ENCODE data around the gene TRIM38.
"Not testable (repeated sequence)": the region's sequence is repeated elsewhere in the genome, so short reads cannot be mapped to it uniquely, and the experiment has no call there.

TRIM38 gene

DNA sequence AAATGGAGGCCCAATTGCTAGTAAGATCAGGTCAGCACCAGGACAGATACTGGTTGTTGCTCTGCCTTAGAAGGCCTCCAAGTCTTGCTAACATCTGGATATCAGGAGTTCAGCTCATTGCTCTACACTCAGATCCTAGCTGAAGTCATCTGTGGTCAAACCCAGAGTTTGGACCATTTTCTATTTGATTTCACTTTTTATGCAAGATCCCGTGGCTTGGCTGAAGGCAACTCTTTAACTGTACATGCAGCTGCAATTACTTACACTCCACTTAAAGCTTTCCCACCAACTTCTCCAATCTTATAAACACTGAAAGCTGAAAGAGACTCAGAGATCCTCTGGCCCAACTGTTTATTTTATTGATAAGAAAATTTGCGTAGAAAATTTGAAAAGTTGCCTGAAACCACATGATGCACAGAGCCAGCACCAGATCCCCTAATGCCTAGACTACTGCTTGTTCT is 34.8 kb upstream of the TRIM38 start:
- TF ChIP-seq, protein P1, sequence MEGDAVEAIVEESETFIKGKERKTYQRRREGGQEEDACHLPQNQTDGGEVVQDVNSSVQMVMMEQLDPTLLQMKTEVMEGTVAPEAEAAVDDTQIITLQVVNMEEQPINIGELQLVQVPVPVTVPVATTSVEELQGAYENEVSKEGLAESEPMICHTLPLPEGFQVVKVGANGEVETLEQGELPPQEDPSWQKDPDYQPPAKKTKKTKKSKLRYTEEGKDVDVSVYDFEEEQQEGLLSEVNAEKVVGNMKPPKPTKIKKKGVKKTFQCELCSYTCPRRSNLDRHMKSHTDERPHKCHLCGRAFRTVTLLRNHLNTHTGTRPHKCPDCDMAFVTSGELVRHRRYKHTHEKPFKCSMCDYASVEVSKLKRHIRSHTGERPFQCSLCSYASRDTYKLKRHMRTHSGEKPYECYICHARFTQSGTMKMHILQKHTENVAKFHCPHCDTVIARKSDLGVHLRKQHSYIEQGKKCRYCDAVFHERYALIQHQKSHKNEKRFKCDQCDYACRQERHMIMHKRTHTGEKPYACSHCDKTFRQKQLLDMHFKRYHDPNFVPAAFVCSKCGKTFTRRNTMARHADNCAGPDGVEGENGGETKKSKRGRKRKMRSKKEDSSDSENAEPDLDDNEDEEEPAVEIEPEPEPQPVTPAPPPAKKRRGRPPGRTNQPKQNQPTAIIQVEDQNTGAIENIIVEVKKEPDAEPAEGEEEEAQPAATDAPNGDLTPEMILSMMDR (IDR thresholded peaks at IDR 0.05; ENCODE audit: borderline replicate concordance, extremely low read depth, low read length, poor library complexity, severe bottlenecking): no peak
- TF ChIP-seq EZH2 (IDR thresholded peaks at IDR 0.05; ENCODE audit: borderline replicate concordance, low read depth, low read length, severe bottlenecking): no peak
- Histone ChIP-seq H3K4me2 (ENCODE audit: insufficient read depth, low read length) (no peak overlapping the region), H3K79me2 (ENCODE audit: insufficient read depth, low read length) (no peaks in the 10 kb centered on the region), H3K27ac (ENCODE audit: low read length) (no peak overlapping the region), H3K36me3 (ENCODE audit: insufficient read depth, low read length) (no peaks in the 10 kb centered on the region), H4K20me1 (ENCODE audit: insufficient read depth, low read length) (no peaks in the 10 kb centered on the region), H3K4me1 (ENCODE audit: insufficient read depth, low read length) (no peaks in the 10 kb centered on the region), H3K9me3 (ENCODE audit: insufficient read depth, low read length, severe bottlenecking) (no peaks in the 10 kb centered on the region), H3K9ac (ENCODE audit: low read depth, low read length) (no peak overlapping the region), H2AFZ (ENCODE audit: low read depth, low read length) (no peak overlapping the region), H3K4me3 (ENCODE audit: low read depth in 1 of 2, low read length in 2 of 2) (no peak overlapping the region), H3K27me3 (ENCODE audit: insufficient read depth, low read length, poor library complexity) (peaks cover 6% of the 10 kb centered on the region)
- DNase-seq: no peak
- ATAC-seq (ENCODE audit: insufficient read depth, low read depth): no peak

GRCh38 chr6:25928562-25929324 is 33.9 kb upstream of the TRIM38 start:
- peaks cover 6% of the 10 kb centered on the region for H3K27me3 ChIP-seq (ENCODE audit: insufficient read depth, low read length, poor library complexity)
- no peak overlapping the region for H2AFZ ChIP-seq (ENCODE audit: low read depth, low read length)

DNA sequence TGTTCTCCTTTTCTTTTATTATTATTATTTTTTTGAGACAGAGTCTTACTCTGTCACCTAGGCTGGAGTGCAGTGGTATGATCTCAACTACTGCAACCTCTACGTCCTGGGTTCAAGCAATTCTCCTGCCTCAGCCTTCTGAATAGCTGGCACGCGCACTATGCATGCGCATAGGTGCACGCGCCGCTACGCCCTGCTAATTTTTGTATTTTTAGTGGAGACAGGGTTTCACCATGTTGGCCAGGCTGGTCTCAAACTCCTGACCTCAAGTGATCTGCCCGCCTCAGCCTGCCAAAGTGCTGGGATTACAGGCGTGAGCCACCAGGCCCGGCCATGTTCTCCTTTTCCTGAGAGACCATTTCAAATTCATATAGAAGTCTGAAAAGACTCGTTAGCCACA is 32.8 kb upstream of the TRIM38 start:
- ATAC-seq (ENCODE audit: insufficient read depth, low read depth); H3K4me1 ChIP-seq (ENCODE audit: insufficient read depth, low read length); DNase-seq; H3K27ac ChIP-seq (ENCODE audit: low read length); H3K4me3 ChIP-seq (ENCODE audit: low read depth in 1 of 2, low read length in 2 of 2); H2AFZ ChIP-seq (ENCODE audit: low read depth, low read length); H3K36me3 ChIP-seq (ENCODE audit: insufficient read depth, low read length); H3K9ac ChIP-seq (ENCODE audit: low read depth, low read length); H3K4me2 ChIP-seq (ENCODE audit: insufficient read depth, low read length); H4K20me1 ChIP-seq (ENCODE audit: insufficient read depth, low read length); H3K27me3 ChIP-seq (ENCODE audit: insufficient read depth, low read length, poor library complexity); H3K9me3 ChIP-seq (ENCODE audit: insufficient read depth, low read length, severe bottlenecking); H3K79me2 ChIP-seq (ENCODE audit: insufficient read depth, low read length): not testable (repeated sequence)

More at GRCh38 chr6:25928562-25929324, 33.9 kb upstream of the TRIM38 start:
- Histone ChIP-seq H3K27ac (ENCODE audit: low read length) (no peak overlapping the region), H3K4me1 (ENCODE audit: insufficient read depth, low read length) (no peaks in the 10 kb centered on the region), H4K20me1 (ENCODE audit: insufficient read depth, low read length) (no peaks in the 10 kb centered on the region), H3K79me2 (ENCODE audit: insufficient read depth, low read length) (no peaks in the 10 kb centered on the region), H3K4me3 (ENCODE audit: low read depth in 1 of 2, low read length in 2 of 2) (no peak overlapping the region), H3K36me3 (ENCODE audit: insufficient read depth, low read length) (no peaks in the 10 kb centered on the region), H3K9me3 (ENCODE audit: insufficient read depth, low read length, severe bottlenecking) (no peaks in the 10 kb centered on the region), H3K9ac (ENCODE audit: low read depth, low read length) (no peak overlapping the region), H3K4me2 (ENCODE audit: insufficient read depth, low read length) (no peak overlapping the region)
- TF ChIP-seq, protein P1 (IDR thresholded peaks at IDR 0.05; ENCODE audit: borderline replicate concordance, extremely low read depth, low read length, poor library complexity, severe bottlenecking): no peak
- TF ChIP-seq EZH2 (IDR thresholded peaks at IDR 0.05; ENCODE audit: borderline replicate concordance, low read depth, low read length, severe bottlenecking): no peak
- no peak for DNase-seq
- ATAC-seq (ENCODE audit: insufficient read depth, low read depth): no peak

- Histone ChIP-seq H3K9me3 (ENCODE audit: insufficient read depth, low read length, severe bottlenecking) (no peaks in the 10 kb centered on the region), H3K79me2 (ENCODE audit: insufficient read depth, low read length) (no peaks in the 10 kb centered on the region), H3K27me3 (ENCODE audit: insufficient read depth, low read length, poor library complexity) (peaks cover 6% of the 10 kb centered on the region), H2AFZ (ENCODE audit: low read depth, low read length) (no peak within 1 kb of the TSS), H3K27ac (ENCODE audit: low read length) (no peak within 1 kb of the TSS), H3K4me3 (ENCODE audit: low read depth in 1 of 2, low read length in 2 of 2) (no peak within 1 kb of the TSS), H3K36me3 (ENCODE audit: insufficient read depth, low read length) (no peaks in the 10 kb centered on the region), H3K4me2 (ENCODE audit: insufficient read depth, low read length) (no peak within 1 kb of the TSS), H3K4me1 (ENCODE audit: insufficient read depth, low read length) (no peaks in the 10 kb centered on the region), H3K9ac (ENCODE audit: low read depth, low read length) (no peak within 1 kb of the TSS), H4K20me1 (ENCODE audit: insufficient read depth, low read length) (no peaks in the 10 kb centered on the region)
- ATAC-seq (ENCODE audit: insufficient read depth, low read depth) (no peak), DNase-seq (no peak)
- TF ChIP-seq EZH2 (IDR thresholded peaks at IDR 0.05; ENCODE audit: borderline replicate concordance, low read depth, low read length, severe bottlenecking): no peak
- TF ChIP-seq, protein P1 (IDR thresholded peaks at IDR 0.05; ENCODE audit: borderline replicate concordance, extremely low read depth, low read length, poor library complexity, severe bottlenecking): no peak
Observed at GRCh38 chr6:25930532-25931410, 31.8 kb upstream of the TRIM38 start, which contains the start of gene SLC17A2. Gene SLC17A2 (minus strand): TSS chr6:25930691. CDS start chr6:25925796, 4,895 bp downstream.

All from DND-41 (cell line).